Fibroblast of mammary gland (primary cell): ENCODE measurements around the gene DCTN5.
"Not testable (repeated sequence)": the region's sequence is repeated elsewhere in the genome, so short reads cannot be mapped to it uniquely, and the experiment has no call there.

Experiments used
- DNase-seq: peaks from one replicate; pipeline ENCODE4 v3.0.0-alpha.2; 2010; ENCODE audit warnings: low read depth
- H3K4me3 ChIP-seq: 2 replicates; pipeline ENCODE4 v1.5.1; 2011; ENCODE audit warnings: low read depth, mild to moderate bottlenecking, low read length, moderate library complexity; ENCODE audit not compliant: control insufficient read depth
- TF ChIP-seq, protein P1 (sequence below): conservative IDR thresholded peaks from 2 replicates; pipeline ENCODE4 v1.5.1; 2011; ENCODE audit warnings: low read depth, low read length, inconsistent platforms; ENCODE audit not compliant: control insufficient read depth, insufficient read depth

DCTN5 gene

DNA sequence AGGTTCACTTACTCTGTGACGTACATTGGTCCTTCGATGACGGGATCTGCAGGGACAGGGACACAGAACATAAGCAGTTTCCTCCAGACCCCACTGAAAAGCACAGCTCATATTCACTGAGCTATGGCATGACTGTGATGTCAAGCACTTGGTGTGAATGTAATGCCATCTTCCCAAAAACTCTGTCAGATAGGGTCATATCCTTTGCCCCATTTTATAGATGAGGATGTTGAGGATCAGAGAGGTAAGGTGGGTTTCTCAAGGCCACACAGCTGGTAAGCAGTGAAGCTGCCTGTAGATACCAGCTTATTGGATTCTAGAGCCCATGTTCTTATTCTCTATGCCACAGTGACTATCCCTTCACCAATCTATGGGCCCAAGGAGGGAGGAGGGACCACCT lies 69.2 kb downstream of the DCTN5 start:
- no peak for DNase-seq
- TF ChIP-seq, protein P1, sequence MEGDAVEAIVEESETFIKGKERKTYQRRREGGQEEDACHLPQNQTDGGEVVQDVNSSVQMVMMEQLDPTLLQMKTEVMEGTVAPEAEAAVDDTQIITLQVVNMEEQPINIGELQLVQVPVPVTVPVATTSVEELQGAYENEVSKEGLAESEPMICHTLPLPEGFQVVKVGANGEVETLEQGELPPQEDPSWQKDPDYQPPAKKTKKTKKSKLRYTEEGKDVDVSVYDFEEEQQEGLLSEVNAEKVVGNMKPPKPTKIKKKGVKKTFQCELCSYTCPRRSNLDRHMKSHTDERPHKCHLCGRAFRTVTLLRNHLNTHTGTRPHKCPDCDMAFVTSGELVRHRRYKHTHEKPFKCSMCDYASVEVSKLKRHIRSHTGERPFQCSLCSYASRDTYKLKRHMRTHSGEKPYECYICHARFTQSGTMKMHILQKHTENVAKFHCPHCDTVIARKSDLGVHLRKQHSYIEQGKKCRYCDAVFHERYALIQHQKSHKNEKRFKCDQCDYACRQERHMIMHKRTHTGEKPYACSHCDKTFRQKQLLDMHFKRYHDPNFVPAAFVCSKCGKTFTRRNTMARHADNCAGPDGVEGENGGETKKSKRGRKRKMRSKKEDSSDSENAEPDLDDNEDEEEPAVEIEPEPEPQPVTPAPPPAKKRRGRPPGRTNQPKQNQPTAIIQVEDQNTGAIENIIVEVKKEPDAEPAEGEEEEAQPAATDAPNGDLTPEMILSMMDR, result no peak
- no peak overlapping the region for H3K4me3 ChIP-seq

DNA sequence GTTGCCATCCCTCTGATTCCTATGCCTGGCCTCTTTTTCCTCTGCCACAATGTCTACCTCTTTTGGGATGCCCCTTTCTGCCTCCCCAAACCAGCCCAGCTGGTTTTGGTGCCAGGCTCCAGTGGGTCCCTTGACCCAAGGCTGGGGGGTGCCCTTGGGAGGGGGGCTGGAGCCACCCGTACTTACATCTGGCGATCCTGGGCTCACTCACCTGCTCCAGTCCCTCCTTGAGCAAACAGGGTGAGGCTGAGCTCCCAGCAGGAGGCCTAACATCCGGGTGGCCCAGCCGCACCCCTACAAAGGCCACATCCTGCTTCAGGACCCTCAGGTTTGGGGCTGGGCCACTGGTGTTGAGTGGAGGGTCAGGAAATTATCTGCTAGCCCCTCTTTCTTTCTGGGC lies 70.5 kb downstream of the DCTN5 start:
- no peak overlapping the region for H3K4me3 ChIP-seq
- TF ChIP-seq, protein P1, result no peak
- no peak for DNase-seq

DNA sequence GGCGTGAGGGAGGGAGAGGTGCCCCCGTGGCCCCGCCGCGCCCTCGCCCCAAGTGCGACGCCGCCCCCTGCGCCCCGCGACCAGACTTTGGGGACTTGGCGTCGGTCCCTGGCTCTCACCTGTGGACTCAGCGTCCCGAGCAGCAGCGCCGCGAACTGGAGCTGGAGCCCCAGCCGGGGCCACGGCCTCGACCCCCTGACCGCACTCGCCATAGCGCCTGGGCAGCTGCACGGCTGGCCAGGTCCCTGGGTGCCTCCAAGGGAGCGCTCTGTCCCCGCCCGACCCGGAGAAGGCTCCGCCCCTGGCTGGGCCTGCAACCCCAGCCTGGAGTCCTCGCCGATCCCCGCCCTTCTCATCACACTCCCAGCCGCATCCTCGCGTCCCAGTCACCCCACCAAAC lies 71.7 kb downstream of the DCTN5 start, which contains the start of gene ERN2:
Gene ERN2, minus strand, starts transcription at position 247 of the 400 bp plus-strand sequence. Its CDS starts 35 bp downstream, at position 212.
- TF ChIP-seq, protein P1, result no peak
- DNase-seq, result no peak
- H3K4me3 ChIP-seq, result no peak within 1 kb of the TSS

DNA sequence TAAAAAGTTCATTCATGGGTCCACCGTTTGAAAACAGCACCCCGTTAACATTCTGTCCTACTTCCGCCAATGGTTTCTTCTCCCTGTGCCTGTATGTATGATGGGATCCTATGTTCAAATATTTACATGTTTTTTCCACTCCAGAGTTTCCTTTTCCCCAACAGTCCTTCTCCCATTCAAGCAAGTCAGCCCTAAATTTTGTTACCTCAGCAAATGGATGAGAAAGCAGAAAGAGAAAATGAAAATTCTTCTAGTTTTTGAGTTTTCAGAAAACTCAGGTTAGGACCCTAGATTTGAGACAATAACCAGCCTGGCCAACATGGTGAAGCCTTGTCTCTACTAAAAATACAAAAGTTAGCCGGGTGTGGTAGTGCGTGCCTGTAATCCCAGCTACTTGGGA lies 75.2 kb downstream of the DCTN5 start:
- no peak for DNase-seq
- TF ChIP-seq, protein P1, result no peak
- no peak overlapping the region for H3K4me3 ChIP-seq

DNA sequence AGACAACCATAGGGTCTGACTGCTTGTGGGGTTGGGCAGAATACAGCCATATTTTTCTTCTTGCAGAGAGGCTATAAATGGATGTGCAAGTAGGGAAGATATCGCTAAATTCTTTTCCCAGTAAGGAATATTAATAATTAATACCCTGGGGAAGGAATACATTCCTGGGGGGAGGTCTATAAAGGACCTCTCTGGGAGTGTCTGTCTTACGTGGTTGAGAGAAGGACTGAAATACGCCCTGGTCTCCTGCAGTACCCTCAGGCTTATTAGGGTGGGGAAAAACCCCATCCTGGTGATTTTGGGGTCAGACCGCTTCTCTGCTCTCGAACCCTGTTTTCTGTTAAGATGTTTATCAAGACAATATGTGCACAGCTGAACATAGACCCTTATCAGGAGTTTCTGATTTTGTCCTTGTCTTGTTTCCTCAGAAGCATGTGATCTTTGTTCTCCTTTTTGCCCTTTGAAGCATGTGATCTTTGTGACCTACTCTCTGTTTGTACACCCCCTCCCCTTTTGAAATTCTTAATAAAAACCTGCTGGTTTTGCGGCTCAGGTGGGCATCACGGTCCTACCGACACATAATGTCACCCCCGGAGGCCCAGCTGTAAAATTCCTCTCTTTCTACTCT lies 81.5 kb downstream of the DCTN5 start:
- DNase-seq, H3K4me3 ChIP-seq: not testable (repeated sequence)

DNA sequence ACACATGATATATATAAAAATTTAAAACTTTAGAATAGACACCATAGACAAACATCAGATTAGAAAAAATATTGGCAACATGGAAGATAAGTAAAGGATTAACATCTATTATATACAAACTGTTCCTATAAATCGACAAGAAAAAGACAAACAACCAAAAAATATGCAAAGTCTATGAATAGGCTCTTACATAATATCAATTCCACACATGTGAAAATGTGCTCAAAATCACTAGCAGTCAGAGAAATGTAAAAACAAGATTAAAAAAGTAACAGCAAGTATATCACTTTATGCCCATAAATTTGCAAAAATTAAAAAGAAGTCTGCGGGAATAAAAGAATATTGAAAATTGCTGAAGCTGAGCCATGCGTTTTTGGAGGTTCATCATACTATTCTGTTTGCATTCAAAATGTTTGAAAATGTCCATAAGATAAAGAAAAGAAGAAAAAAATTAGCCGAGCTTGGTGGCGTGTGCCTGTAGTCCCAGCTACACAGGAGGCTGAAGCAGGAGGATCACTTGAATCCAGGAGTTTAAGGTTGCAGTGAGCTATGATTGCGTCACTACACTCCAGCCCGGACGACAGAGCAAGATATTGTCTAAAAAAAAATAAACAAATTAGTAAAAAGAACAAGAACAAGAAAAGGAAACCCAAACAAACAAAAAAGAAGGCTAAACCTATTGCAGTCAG lies 83.0 kb downstream of the DCTN5 start:
- no peak overlapping the region for H3K4me3 ChIP-seq

DNA sequence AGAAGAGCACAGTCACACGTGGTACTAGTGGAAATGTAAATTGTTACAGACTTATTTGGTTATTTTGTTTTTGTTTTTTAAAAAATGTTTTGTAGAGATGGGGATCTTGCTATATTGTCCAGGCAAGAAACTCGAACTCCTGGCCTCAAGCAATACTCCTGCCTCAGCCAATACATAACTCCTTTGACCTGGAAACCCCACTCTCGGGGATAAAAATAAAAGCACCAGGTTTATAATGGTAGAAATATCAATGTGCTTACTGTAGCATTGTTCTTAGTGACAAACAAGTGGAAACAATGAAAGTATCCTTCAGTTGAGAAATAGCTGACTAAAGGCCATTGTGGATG lies 83.5 kb downstream of the DCTN5 start:
- DNase-seq, result no peak
- H3K4me3 ChIP-seq, result no peak overlapping the region
- TF ChIP-seq, protein P1, result no peak

More for the DNA sequence above, 83.0 kb downstream of the DCTN5 start:
- DNase-seq, result no peak
- TF ChIP-seq, protein P1, result no peak
